Measurements from ENCODE around the gene SIX5.
"Not testable (repeated sequence)": the region's sequence is repeated elsewhere in the genome, so short reads cannot be mapped to it uniquely, and the experiment has no call there.

The SIX5 gene

DNA sequence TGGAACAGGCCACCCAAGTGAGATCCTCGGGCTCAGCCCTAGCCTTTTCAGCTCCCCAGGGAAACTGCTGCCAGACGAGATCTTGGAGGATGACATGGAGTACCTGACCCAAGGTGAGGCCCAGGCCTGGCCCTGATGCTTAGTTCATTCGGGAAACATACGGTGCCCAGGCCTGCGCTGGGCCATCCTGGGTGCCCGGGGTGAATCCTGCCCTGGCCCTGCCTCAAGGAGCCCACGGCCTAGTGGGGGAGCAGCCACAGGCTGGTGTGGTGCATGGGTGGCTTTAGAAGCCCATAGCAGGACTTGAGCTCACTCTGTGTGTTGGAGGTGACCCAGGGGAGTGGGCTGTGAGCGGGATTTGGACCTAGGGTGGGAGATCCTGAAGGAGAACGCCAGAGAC lies 10.1 kb downstream of the SIX5 start:
- H3K36me3 ChIP-seq, result no peaks in the 10 kb centered on the region
- H3K4me3 ChIP-seq (ENCODE audit: low read depth, low read length), result no peak overlapping the region
- no peak for DNase-seq
- H3K27me3 ChIP-seq, result no peaks in the 10 kb centered on the region
- H3K4me1 ChIP-seq, result no peaks in the 10 kb centered on the region
- TF ChIP-seq, protein P1, sequence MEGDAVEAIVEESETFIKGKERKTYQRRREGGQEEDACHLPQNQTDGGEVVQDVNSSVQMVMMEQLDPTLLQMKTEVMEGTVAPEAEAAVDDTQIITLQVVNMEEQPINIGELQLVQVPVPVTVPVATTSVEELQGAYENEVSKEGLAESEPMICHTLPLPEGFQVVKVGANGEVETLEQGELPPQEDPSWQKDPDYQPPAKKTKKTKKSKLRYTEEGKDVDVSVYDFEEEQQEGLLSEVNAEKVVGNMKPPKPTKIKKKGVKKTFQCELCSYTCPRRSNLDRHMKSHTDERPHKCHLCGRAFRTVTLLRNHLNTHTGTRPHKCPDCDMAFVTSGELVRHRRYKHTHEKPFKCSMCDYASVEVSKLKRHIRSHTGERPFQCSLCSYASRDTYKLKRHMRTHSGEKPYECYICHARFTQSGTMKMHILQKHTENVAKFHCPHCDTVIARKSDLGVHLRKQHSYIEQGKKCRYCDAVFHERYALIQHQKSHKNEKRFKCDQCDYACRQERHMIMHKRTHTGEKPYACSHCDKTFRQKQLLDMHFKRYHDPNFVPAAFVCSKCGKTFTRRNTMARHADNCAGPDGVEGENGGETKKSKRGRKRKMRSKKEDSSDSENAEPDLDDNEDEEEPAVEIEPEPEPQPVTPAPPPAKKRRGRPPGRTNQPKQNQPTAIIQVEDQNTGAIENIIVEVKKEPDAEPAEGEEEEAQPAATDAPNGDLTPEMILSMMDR (IDR thresholded peaks at IDR 0.05; ENCODE audit: low read depth, low read length), result no peak
- no peaks in the 10 kb centered on the region for H3K9me3 ChIP-seq

DNA sequence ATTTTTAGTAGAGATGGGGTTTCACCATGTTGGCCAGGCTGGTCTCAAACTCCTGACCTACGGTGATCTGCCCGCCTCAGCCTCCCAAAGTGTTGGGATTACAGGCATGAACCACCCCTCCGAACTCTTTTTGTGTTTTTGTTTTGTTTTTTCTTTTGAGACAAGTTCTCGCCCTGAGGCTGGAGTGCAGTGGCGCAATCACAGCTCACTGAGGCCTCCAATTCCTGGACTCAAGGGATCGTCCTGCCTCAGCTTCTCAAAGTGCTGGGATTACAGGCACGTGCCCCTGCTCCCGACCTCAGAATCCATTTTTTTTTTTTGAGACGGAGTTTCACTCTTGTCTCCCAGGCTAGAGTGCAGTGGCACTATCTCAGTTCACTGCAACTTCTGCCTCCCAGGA lies 11.4 kb downstream of the SIX5 start:
- no peak for DNase-seq
- no peaks in the 10 kb centered on the region for H3K9me3 ChIP-seq
- H3K4me3 ChIP-seq (ENCODE audit: low read depth, low read length), result no peak overlapping the region
- no peaks in the 10 kb centered on the region for H3K27me3 ChIP-seq
- H3K36me3 ChIP-seq, result no peaks in the 10 kb centered on the region
- no peaks in the 10 kb centered on the region for H3K4me1 ChIP-seq
- TF ChIP-seq, protein P1 (IDR thresholded peaks at IDR 0.05; ENCODE audit: low read depth, low read length), result no peak

DNA sequence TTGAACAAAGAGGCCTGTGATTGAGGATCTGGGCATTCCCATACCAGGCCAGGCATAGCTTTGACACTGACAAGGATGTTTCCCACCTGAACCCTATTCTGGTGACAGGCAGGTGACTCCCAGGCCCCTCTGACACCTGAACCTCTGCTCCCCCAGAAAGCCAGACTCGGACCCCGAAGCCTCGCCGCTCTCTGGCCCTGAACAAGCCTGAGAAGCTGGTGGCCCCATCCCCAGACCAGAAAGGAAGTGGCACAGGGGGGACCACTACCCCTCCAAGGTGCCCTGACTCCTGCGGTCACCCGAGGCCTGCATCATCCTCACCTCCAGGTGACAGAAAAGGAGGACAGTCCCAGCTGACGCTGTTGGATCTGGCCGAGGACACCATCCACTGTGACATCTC lies 14.7 kb downstream of the SIX5 start:
- Histone ChIP-seq H3K4me3 (ENCODE audit: low read depth, low read length) (no peak overlapping the region), H3K27me3 (no peaks in the 10 kb centered on the region), H3K36me3 (no peaks in the 10 kb centered on the region), H3K9me3 (no peaks in the 10 kb centered on the region), H3K4me1 (no peaks in the 10 kb centered on the region)
- TF ChIP-seq, protein P1 (IDR thresholded peaks at IDR 0.05; ENCODE audit: low read depth, low read length), result no peak
- DNase-seq, result no peak

DNA sequence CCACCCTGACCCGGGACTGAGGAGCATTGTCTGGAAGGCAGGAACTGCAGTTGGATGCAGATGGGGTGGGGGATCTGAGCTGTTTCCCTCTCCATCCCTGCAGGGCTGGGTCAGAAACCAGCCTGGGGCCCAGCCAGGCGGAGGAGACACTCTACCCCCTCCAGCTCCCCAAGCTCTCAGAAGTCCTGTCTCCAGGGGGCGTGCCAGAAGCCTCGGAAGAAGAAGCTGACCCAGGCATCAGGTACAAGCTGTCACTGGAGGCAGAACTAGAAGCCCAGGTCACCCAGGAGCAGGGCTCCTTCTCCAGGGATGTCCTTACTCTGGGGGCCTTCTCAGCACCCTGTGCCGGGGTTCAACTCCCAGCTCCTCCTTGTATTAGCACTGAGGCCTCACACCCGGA lies 15.5 kb downstream of the SIX5 start:
- TF ChIP-seq, protein P1 (IDR thresholded peaks at IDR 0.05; ENCODE audit: low read depth, low read length), result no peak
- H3K4me1 ChIP-seq, result no peaks in the 10 kb centered on the region
- DNase-seq, result no peak
- H3K27me3 ChIP-seq, result no peaks in the 10 kb centered on the region
- no peaks in the 10 kb centered on the region for H3K9me3 ChIP-seq
- H3K36me3 ChIP-seq, result no peaks in the 10 kb centered on the region
- no peak overlapping the region for H3K4me3 ChIP-seq (ENCODE audit: low read depth, low read length)

DNA sequence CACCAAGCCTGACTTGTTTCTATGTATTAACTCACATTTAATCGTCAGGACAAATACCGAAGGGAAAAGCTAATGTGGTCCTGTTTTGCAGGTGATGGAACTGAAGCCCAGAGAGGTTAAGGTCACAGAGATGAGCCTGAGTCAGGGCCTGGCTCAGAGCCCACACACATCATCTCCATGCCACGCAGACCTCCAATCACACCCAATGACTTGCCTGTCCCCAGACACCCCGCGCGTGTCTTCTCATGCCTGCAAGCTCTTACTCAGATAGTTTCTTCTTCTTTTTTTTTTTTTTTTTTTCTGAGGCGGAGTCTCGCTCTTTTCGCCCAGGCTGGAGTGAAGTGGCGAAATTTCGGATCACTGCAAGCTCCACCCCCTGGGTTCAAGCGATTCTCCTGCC lies 16.4 kb downstream of the SIX5 start:
- no peak for DNase-seq
- TF ChIP-seq, protein P1 (IDR thresholded peaks at IDR 0.05; ENCODE audit: low read depth, low read length), result no peak
- H3K27me3 ChIP-seq, result no peaks in the 10 kb centered on the region

DNA sequence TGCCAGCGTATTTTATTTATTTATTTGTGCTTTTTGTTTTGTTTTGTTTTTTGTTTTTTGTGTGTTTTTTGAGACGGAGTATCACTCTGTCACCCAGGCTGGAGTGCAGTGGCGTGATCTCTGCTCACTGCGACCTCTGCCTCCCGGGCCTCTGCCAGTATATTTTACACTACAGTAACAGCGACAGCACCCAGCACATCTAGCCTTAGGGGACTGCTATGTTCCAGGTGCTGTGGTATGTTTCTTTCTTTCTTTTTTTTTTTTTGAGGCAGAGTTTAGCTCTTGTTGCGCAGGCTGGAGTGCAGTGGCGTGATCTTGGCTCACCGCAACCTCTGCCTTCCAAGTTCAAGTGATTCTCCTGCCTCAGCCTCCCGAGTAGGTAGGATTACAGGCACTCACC lies 17.6 kb downstream of the SIX5 start:
- DNase-seq; H3K4me3 ChIP-seq (ENCODE audit: low read depth, low read length); H3K27me3 ChIP-seq; H3K36me3 ChIP-seq; H3K9me3 ChIP-seq; H3K4me1 ChIP-seq: not testable (repeated sequence)

More for the DNA sequence above, 16.4 kb downstream of the SIX5 start:
- H3K4me1 ChIP-seq, result no peaks in the 10 kb centered on the region
- no peaks in the 10 kb centered on the region for H3K9me3 ChIP-seq
- no peak overlapping the region for H3K4me3 ChIP-seq (ENCODE audit: low read depth, low read length)
- H3K36me3 ChIP-seq, result no peaks in the 10 kb centered on the region

DNA sequence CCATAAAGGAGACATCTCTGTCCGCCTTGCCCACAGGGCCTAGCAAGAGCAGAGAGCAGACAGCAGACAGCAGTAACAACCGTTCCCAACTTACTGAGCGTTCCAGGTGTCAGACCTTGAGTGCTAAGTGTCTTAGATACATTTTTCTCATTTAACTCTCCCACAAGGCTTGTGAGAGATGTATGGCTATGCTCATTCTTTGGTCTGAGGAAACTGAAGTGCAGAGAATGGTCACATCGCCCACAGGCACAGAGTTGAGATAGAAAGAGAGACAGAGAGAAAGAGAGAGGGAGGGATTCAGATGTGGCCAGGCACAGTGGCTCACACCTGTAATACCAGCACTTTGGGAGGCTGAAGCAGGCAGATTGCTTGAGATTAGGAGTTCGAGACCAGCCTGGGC lies 21.5 kb downstream of the SIX5 start:
- TF ChIP-seq, protein P1 (IDR thresholded peaks at IDR 0.05; ENCODE audit: low read depth, low read length), result no peak
- no peaks in the 10 kb centered on the region for H3K4me1 ChIP-seq
- no peaks in the 10 kb centered on the region for H3K9me3 ChIP-seq
- DNase-seq, result no peak
- H3K27me3 ChIP-seq, result peaks cover 12% of the 10 kb centered on the region
- no peaks in the 10 kb centered on the region for H3K36me3 ChIP-seq
- H3K4me3 ChIP-seq (ENCODE audit: low read depth, low read length), result no peak overlapping the region

All from BE2C (cell line).